ENCODE data around the gene SLC25A44. TPM values are rescaled to one million over a fixed set of nuclear protein-coding genes. Genes with fewer than 3 reads are reported as not detected.

Gene SLC25A44
- total RNA-seq = 67.6 and 79.3 TPM in 2 replicates

GRCh38 chr1:156193488-156194299 lies at the start of gene SLC25A44:
TSS of gene SLC25A44 (plus strand) at chr1:156194104. CDS start at chr1:156199848, 5,744 bp downstream.
- no peaks in the 10 kb centered on the region for H3K27me3 Mint-ChIP-seq (ENCODE audit: insufficient read depth)
- intact Hi-C loops (cut with micrococcal nuclease) = loop anchor here (1.0 to 10.0 kb wide), 9 partner anchors 20 to 551 kb away; partner anchors contain the start of genes CCT3, GON4L, LAMTOR2 and MRPL24
- DNase-seq (ENCODE audit: low spot score) = peak; percentile 97
- H3K9me3 Mint-ChIP-seq = peaks cover 6% of the 10 kb centered on the region
- H3K4me3 Mint-ChIP-seq = peak within 1 kb of the TSS; percentile 94
- peaks cover 32% of the 10 kb centered on the region for H3K36me3 Mint-ChIP-seq (ENCODE audit: low read depth)
- peak within 1 kb of the TSS; percentile 87 for H3K27ac Mint-ChIP-seq
- H3K4me1 Mint-ChIP-seq (ENCODE audit: low read depth) = peaks cover 54% of the 10 kb centered on the region

GRCh38 chr1:156144742-156145141 lies 49.2 kb upstream of the SLC25A44 start:
- intact Hi-C loops (cut with micrococcal nuclease) = no loop called here
- H3K4me1 Mint-ChIP-seq (ENCODE audit: low read depth) = peaks cover 33% of the 10 kb centered on the region
- no peaks in the 10 kb centered on the region for H3K36me3 Mint-ChIP-seq (ENCODE audit: low read depth)
- H3K27ac Mint-ChIP-seq = no peak overlapping the region
- no peak overlapping the region for H3K4me3 Mint-ChIP-seq
- peaks cover 1% of the 10 kb centered on the region for H3K27me3 Mint-ChIP-seq (ENCODE audit: insufficient read depth)
- H3K9me3 Mint-ChIP-seq = no peaks in the 10 kb centered on the region
- DNase-seq (ENCODE audit: low spot score) = no peak

GRCh38 chr1:156145650-156146019 lies 48.3 kb upstream of the SLC25A44 start:
- H3K27me3 Mint-ChIP-seq (ENCODE audit: insufficient read depth) = no peaks in the 10 kb centered on the region
- no peaks in the 10 kb centered on the region for H3K9me3 Mint-ChIP-seq
- peak overlapping the region; percentile 90 for H3K27ac Mint-ChIP-seq
- no peaks in the 10 kb centered on the region for H3K36me3 Mint-ChIP-seq (ENCODE audit: low read depth)
- DNase-seq (ENCODE audit: low spot score) = no peak
- intact Hi-C loops (cut with micrococcal nuclease) = loop anchor here (1.0 to 2.0 kb wide), 4 partner anchors 48 to 173 kb away; partner anchors contain the start of gene SMG5
- no peak overlapping the region for H3K4me3 Mint-ChIP-seq
- peaks cover 41% of the 10 kb centered on the region for H3K4me1 Mint-ChIP-seq (ENCODE audit: low read depth)

- peak; percentile 35 for DNase-seq (ENCODE audit: low spot score)
- H3K27ac Mint-ChIP-seq = peak overlapping the region; percentile 90
- H3K4me1 Mint-ChIP-seq (ENCODE audit: low read depth) = peaks cover 43% of the 10 kb centered on the region
- H3K36me3 Mint-ChIP-seq (ENCODE audit: low read depth) = no peaks in the 10 kb centered on the region
- intact Hi-C loops (cut with micrococcal nuclease) = loop anchor here (1.0 to 2.0 kb wide), 4 partner anchors 47 to 173 kb away; partner anchors contain the start of gene SMG5
- no peaks in the 10 kb centered on the region for H3K9me3 Mint-ChIP-seq
- no peaks in the 10 kb centered on the region for H3K27me3 Mint-ChIP-seq (ENCODE audit: insufficient read depth)
- H3K4me3 Mint-ChIP-seq = peak overlapping the region; percentile 64
These were observed 47.7 kb upstream of the SLC25A44 start for GRCh38 chr1:156146020-156146768.

- no peak for DNase-seq (ENCODE audit: low spot score)
- Mint-ChIP-seq H3K4me3 (no peak overlapping the region), H3K4me1 (ENCODE audit: low read depth) (peaks cover 44% of the 10 kb centered on the region), H3K27ac (peak overlapping the region; percentile 90), H3K9me3 (no peaks in the 10 kb centered on the region), H3K27me3 (ENCODE audit: insufficient read depth) (no peaks in the 10 kb centered on the region), H3K36me3 (ENCODE audit: low read depth) (no peaks in the 10 kb centered on the region)
- intact Hi-C loops (cut with micrococcal nuclease) = loop anchor here (1.0 to 2.0 kb wide), 4 partner anchors 46 to 172 kb away; partner anchors contain the start of gene SMG5
These were observed 47.0 kb upstream of the SLC25A44 start for GRCh38 chr1:156146769-156147405.

GRCh38 chr1:156148216-156148615 lies 45.7 kb upstream of the SLC25A44 start:
- peak overlapping the region; percentile 77 for H3K27ac Mint-ChIP-seq
- H3K9me3 Mint-ChIP-seq = no peaks in the 10 kb centered on the region
- H3K27me3 Mint-ChIP-seq (ENCODE audit: insufficient read depth) = no peaks in the 10 kb centered on the region
- intact Hi-C loops (cut with micrococcal nuclease) = no loop called here
- H3K36me3 Mint-ChIP-seq (ENCODE audit: low read depth) = no peaks in the 10 kb centered on the region
- H3K4me3 Mint-ChIP-seq = peak overlapping the region; percentile 26
- H3K4me1 Mint-ChIP-seq (ENCODE audit: low read depth) = peaks cover 58% of the 10 kb centered on the region
- no peak for DNase-seq (ENCODE audit: low spot score)

- Mint-ChIP-seq H3K9me3 (no peaks in the 10 kb centered on the region), H3K27ac (no peak overlapping the region), H3K27me3 (ENCODE audit: insufficient read depth) (no peaks in the 10 kb centered on the region), H3K4me1 (ENCODE audit: low read depth) (peaks cover 69% of the 10 kb centered on the region), H3K36me3 (ENCODE audit: low read depth) (no peaks in the 10 kb centered on the region), H3K4me3 (no peak overlapping the region)
- intact Hi-C loops (cut with micrococcal nuclease) = no loop called here
- DNase-seq (ENCODE audit: low spot score) = no peak
These were observed 44.3 kb upstream of the SLC25A44 start for GRCh38 chr1:156149374-156150332.

GRCh38 chr1:156150333-156151011 lies 43.4 kb upstream of the SLC25A44 start:
- Mint-ChIP-seq H3K27ac (no peak overlapping the region), H3K36me3 (ENCODE audit: low read depth) (no peaks in the 10 kb centered on the region), H3K27me3 (ENCODE audit: insufficient read depth) (no peaks in the 10 kb centered on the region), H3K9me3 (no peaks in the 10 kb centered on the region), H3K4me3 (no peak overlapping the region), H3K4me1 (ENCODE audit: low read depth) (peaks cover 75% of the 10 kb centered on the region)
- no peak for DNase-seq (ENCODE audit: low spot score)
- intact Hi-C loops (cut with micrococcal nuclease) = no loop called here

- Mint-ChIP-seq H3K36me3 (ENCODE audit: low read depth) (no peaks in the 10 kb centered on the region), H3K4me3 (no peak overlapping the region), H3K4me1 (ENCODE audit: low read depth) (peaks cover 76% of the 10 kb centered on the region), H3K9me3 (no peaks in the 10 kb centered on the region), H3K27ac (no peak overlapping the region), H3K27me3 (ENCODE audit: insufficient read depth) (no peaks in the 10 kb centered on the region)
- intact Hi-C loops (cut with micrococcal nuclease) = no loop called here
- DNase-seq (ENCODE audit: low spot score) = no peak
These were observed 42.7 kb upstream of the SLC25A44 start for GRCh38 chr1:156151093-156151688.

GRCh38 chr1:156152628-156153027 lies 41.3 kb upstream of the SLC25A44 start:
- intact Hi-C loops (cut with micrococcal nuclease) = no loop called here
- Mint-ChIP-seq H3K27me3 (ENCODE audit: insufficient read depth) (no peaks in the 10 kb centered on the region), H3K36me3 (ENCODE audit: low read depth) (no peaks in the 10 kb centered on the region), H3K4me3 (no peak overlapping the region), H3K4me1 (ENCODE audit: low read depth) (peaks cover 72% of the 10 kb centered on the region), H3K27ac (peak overlapping the region; percentile 45), H3K9me3 (no peaks in the 10 kb centered on the region)
- DNase-seq (ENCODE audit: low spot score) = no peak

GRCh38 chr1:156153362-156153761 lies 40.5 kb upstream of the SLC25A44 start, which contains the start of gene SEMA4A:
TSS of gene SEMA4A (plus strand) at chr1:156153585. CDS start at chr1:156154579, 994 bp downstream.
- Mint-ChIP-seq H3K27me3 (ENCODE audit: insufficient read depth) (no peaks in the 10 kb centered on the region), H3K4me1 (ENCODE audit: low read depth) (peaks cover 70% of the 10 kb centered on the region), H3K9me3 (no peaks in the 10 kb centered on the region), H3K27ac (peak within 1 kb of the TSS; percentile 45), H3K36me3 (ENCODE audit: low read depth) (no peaks in the 10 kb centered on the region), H3K4me3 (peak within 1 kb of the TSS; percentile 63)
- no peak for DNase-seq (ENCODE audit: low spot score)
- intact Hi-C loops (cut with micrococcal nuclease) = no loop called here

Measured in activated T-helper 1 cell treated with anti-CD3 and anti-CD28 coated beads, Interleukin-12 subunit alpha, Interleukin-12 subunit beta, Interleukin-2, Interleukin-4 antibody, amounts not matched to agents 30 ng/mL and 10 ng/mL and 1 ng/mL, durations not matched to agents 14 hours and 24 hours and 36 hours (primary cell).